Astrocyte (in vitro differentiated cells and primary cell): ENCODE measurements around the gene ZSWIM2. TPM values are rescaled to one million over a fixed set of nuclear protein-coding genes. Genes with fewer than 3 reads are reported as not detected.

ENCODE experiments used
- DNase-seq: peaks from one replicate; pipeline ENCODE4 v3.0.0-alpha.2; 2010; ENCODE audit warnings: low read depth
- FAIRE-seq: peaks from 2 replicates; lab custom pipeline; 2011; peaks lifted over from hg19 to GRCh38; lab: Jason Lieb, UNC
- H2AFZ ChIP-seq: 2 replicates; pipeline ENCODE4 v1.6.0; 2012; ENCODE audit warnings: low read depth, low read length, inconsistent platforms
- H3K27ac ChIP-seq: 2 replicates; pipeline ENCODE4 v1.5.1; 2011; ENCODE audit warnings: low read depth, low read length, inconsistent platforms
- H3K27me3 ChIP-seq: 2 replicates; pipeline ENCODE4 v1.6.0; 2011; ENCODE audit warnings: low read length, inconsistent platforms; ENCODE audit not compliant: insufficient read depth
- H3K36me3 ChIP-seq: 2 replicates; pipeline ENCODE4 v1.5.1; 2011; ENCODE audit warnings: low read length, inconsistent platforms; ENCODE audit not compliant: insufficient read depth
- H3K4me1 ChIP-seq: 2 replicates; pipeline ENCODE4 v1.5.1; 2011; ENCODE audit warnings: low read length, inconsistent platforms; ENCODE audit not compliant: insufficient read depth
- H3K4me2 ChIP-seq: 2 replicates; pipeline ENCODE4 v1.6.0; 2012; ENCODE audit warnings: low read length, inconsistent platforms
- H3K4me3 ChIP-seq: 2 replicates; pipeline ENCODE4 v1.5.1; 2011; ENCODE audit warnings: low read depth, mild to moderate bottlenecking, low read length, inconsistent platforms; ENCODE audit not compliant: insufficient read depth
- H3K79me2 ChIP-seq: 2 replicates; pipeline ENCODE4 v1.6.0; 2012; ENCODE audit warnings: mild to moderate bottlenecking, low read length, inconsistent platforms; ENCODE audit not compliant: insufficient read depth
- H3K9ac ChIP-seq: 2 replicates; pipeline ENCODE4 v1.6.0; 2012; ENCODE audit warnings: mild to moderate bottlenecking, low read length, inconsistent platforms
- H3K9me3 ChIP-seq: 2 replicates; pipeline ENCODE4 v1.5.1; 2012; ENCODE audit warnings: low read depth, mild to moderate bottlenecking, low read length, inconsistent platforms; ENCODE audit not compliant: insufficient read depth
- H4K20me1 ChIP-seq: 2 replicates; pipeline ENCODE4 v1.6.0; 2012; ENCODE audit warnings: low read length, inconsistent platforms; ENCODE audit not compliant: insufficient read depth
- H3K27ac Mint-ChIP-seq: one replicate; pipeline ENCODE4 v1.8.0; 2021; ENCODE audit warnings: mild to moderate bottlenecking, mixed read lengths; ENCODE audit not compliant: unreplicated experiment
- H3K27me3 Mint-ChIP-seq: one replicate; pipeline ENCODE4 v1.8.0; 2021; ENCODE audit warnings: low read depth, mixed read lengths; ENCODE audit not compliant: unreplicated experiment
- H3K36me3 Mint-ChIP-seq: one replicate; pipeline ENCODE4 v1.8.0; 2021; ENCODE audit warnings: low read depth, mixed read lengths; ENCODE audit not compliant: unreplicated experiment
- H3K4me1 Mint-ChIP-seq: one replicate; pipeline ENCODE4 v1.8.0; 2021; ENCODE audit warnings: low read depth, mixed read lengths; ENCODE audit not compliant: unreplicated experiment
- H3K4me3 Mint-ChIP-seq: one replicate; pipeline ENCODE4 v1.8.0; 2021; ENCODE audit warnings: mild to moderate bottlenecking, moderate library complexity, mixed read lengths; ENCODE audit not compliant: unreplicated experiment
- H3K9me3 Mint-ChIP-seq: one replicate; pipeline ENCODE4 v1.8.0; 2021; ENCODE audit warnings: mild to moderate bottlenecking, mixed read lengths; ENCODE audit not compliant: unreplicated experiment
- EZH2 ChIP-seq: IDR thresholded peaks from 2 replicates; pipeline ENCODE4 v1.6.1; 2012; ENCODE audit warnings: mild to moderate bottlenecking, low read length, inconsistent platforms; ENCODE audit not compliant: insufficient read depth
- total RNA-seq: library from RNA; stranded (reverse); gene quantifications from 2 replicates; pipeline ENCODE4 v1.2.1, GENCODE V29; 2021
- TF ChIP-seq, protein P1 (sequence below): IDR thresholded peaks from 2 replicates; pipeline ENCODE4 v1.5.1; 2011; ENCODE audit warnings: low read depth, mild to moderate bottlenecking, inconsistent platforms, low read length, moderate library complexity; ENCODE audit not compliant: insufficient read depth

The ZSWIM2 gene
- total RNA-seq, 1 donor from 2014 or later, result not detected

GRCh38 chr2:186879312-186879711, 30.3 kb upstream of the ZSWIM2 start:
- no peak for FAIRE-seq
- no peaks in the 10 kb centered on the region for H3K9me3 ChIP-seq

DNA sequence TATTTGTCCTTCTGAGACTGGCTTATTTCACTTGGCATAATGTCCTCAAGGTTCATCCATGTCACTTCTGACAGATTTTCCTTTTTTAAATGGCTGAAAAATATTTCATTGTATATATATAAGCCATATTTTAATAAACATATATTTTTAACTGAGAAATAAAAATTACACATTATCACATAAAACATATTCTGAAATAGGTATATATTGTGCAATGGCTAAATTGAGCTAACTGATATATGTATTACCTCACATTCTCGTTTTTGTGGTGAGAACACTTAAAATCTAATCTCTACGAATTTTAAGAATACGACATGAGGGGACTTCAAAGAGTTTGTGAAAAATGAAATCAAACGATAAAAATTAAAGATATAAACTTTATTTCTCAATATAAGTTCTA, 25.7 kb upstream of the ZSWIM2 start:
- Histone ChIP-seq H3K9ac (no peak overlapping the region), H3K4me2 (no peak overlapping the region), H3K27me3 (no peaks in the 10 kb centered on the region), H3K4me3 (no peak overlapping the region), H3K79me2 (no peaks in the 10 kb centered on the region), H3K9me3 (no peaks in the 10 kb centered on the region), H4K20me1 (no peaks in the 10 kb centered on the region), H2AFZ (no peak overlapping the region), H3K4me1 (no peaks in the 10 kb centered on the region), H3K36me3 (no peaks in the 10 kb centered on the region), H3K27ac (no peak overlapping the region)
- Mint-ChIP-seq H3K4me3 (no peak overlapping the region), H3K27ac (no peak overlapping the region), H3K36me3 (no peaks in the 10 kb centered on the region), H3K4me1 (no peaks in the 10 kb centered on the region), H3K9me3 (no peaks in the 10 kb centered on the region), H3K27me3 (no peaks in the 10 kb centered on the region)
- no peak for FAIRE-seq
- no peak for TF ChIP-seq EZH2
- TF ChIP-seq, protein P1, sequence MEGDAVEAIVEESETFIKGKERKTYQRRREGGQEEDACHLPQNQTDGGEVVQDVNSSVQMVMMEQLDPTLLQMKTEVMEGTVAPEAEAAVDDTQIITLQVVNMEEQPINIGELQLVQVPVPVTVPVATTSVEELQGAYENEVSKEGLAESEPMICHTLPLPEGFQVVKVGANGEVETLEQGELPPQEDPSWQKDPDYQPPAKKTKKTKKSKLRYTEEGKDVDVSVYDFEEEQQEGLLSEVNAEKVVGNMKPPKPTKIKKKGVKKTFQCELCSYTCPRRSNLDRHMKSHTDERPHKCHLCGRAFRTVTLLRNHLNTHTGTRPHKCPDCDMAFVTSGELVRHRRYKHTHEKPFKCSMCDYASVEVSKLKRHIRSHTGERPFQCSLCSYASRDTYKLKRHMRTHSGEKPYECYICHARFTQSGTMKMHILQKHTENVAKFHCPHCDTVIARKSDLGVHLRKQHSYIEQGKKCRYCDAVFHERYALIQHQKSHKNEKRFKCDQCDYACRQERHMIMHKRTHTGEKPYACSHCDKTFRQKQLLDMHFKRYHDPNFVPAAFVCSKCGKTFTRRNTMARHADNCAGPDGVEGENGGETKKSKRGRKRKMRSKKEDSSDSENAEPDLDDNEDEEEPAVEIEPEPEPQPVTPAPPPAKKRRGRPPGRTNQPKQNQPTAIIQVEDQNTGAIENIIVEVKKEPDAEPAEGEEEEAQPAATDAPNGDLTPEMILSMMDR, result no peak
- DNase-seq, result no peak

More at GRCh38 chr2:186879312-186879711, 30.3 kb upstream of the ZSWIM2 start:
- Mint-ChIP-seq H3K4me3 (no peak overlapping the region), H3K4me1 (peaks cover under 1% of the 10 kb centered on the region), H3K27me3 (no peaks in the 10 kb centered on the region), H3K36me3 (no peaks in the 10 kb centered on the region), H3K27ac (no peak overlapping the region), H3K9me3 (peaks cover 13% of the 10 kb centered on the region)
- no peaks in the 10 kb centered on the region for H4K20me1 ChIP-seq
- no peak overlapping the region for H3K4me3 ChIP-seq
- no peaks in the 10 kb centered on the region for H3K36me3 ChIP-seq
- no peak overlapping the region for H2AFZ ChIP-seq
- H3K27me3 ChIP-seq, result no peaks in the 10 kb centered on the region
- TF ChIP-seq, protein P1, result no peak
- H3K79me2 ChIP-seq, result no peaks in the 10 kb centered on the region
- no peak overlapping the region for H3K4me2 ChIP-seq
- no peak overlapping the region for H3K9ac ChIP-seq
- H3K4me1 ChIP-seq, result no peaks in the 10 kb centered on the region
- DNase-seq, result no peak
- H3K27ac ChIP-seq, result no peak overlapping the region

DNA sequence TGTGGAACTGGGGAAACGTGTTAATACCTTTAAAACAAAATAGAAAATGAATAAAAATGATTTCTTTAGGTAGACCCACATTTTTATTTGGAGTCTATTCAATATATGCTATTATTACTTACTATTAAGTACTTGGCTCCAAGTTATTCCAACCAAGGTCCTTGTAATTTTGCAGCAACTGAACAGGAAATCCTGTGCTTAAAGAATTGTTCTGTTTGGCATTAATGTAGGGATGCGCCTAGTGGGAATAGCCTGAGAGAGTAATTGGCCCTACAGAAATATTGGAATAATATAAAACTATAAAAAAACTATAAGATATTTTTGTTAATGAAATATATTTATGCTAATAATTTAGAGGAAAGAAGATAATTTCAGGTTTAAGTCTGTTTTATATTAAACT, 22.9 kb upstream of the ZSWIM2 start:
- DNase-seq, result no peak
- no peaks in the 10 kb centered on the region for H4K20me1 ChIP-seq
- Mint-ChIP-seq H3K36me3 (no peaks in the 10 kb centered on the region), H3K27me3 (no peaks in the 10 kb centered on the region), H3K27ac (no peak overlapping the region), H3K4me3 (no peak overlapping the region), H3K9me3 (no peaks in the 10 kb centered on the region), H3K4me1 (no peaks in the 10 kb centered on the region)
- no peak overlapping the region for H3K4me3 ChIP-seq
- H3K79me2 ChIP-seq, result no peaks in the 10 kb centered on the region
- no peak overlapping the region for H3K27ac ChIP-seq
- no peaks in the 10 kb centered on the region for H3K4me1 ChIP-seq
- H3K4me2 ChIP-seq, result no peak overlapping the region
- H3K9ac ChIP-seq, result no peak overlapping the region
- no peaks in the 10 kb centered on the region for H3K36me3 ChIP-seq
- H2AFZ ChIP-seq, result no peak overlapping the region
- H3K9me3 ChIP-seq, result no peaks in the 10 kb centered on the region
- no peaks in the 10 kb centered on the region for H3K27me3 ChIP-seq
- TF ChIP-seq EZH2, result no peak
- FAIRE-seq, result no peak
